Measurements from ENCODE around the gene KCNS3. TPM values are rescaled to one million over a fixed set of nuclear protein-coding genes. Genes with fewer than 3 reads are reported as not detected.

KCNS3 gene
- total RNA-seq, 1 donor from 2014 or later = 28.7 TPM

- intact Hi-C loops (cut with DNase I) = no loop called here
Observed at GRCh38 chr2:17958466-17959092, 80.1 kb downstream of the KCNS3 start.

GRCh38 chr2:17959356-17959755, 80.9 kb downstream of the KCNS3 start:
- Histone ChIP-seq H3K36me3 (no peaks in the 10 kb centered on the region), H3K27me3 (ENCODE audit: low read depth) (no peaks in the 10 kb centered on the region), H3K4me3 (no peak overlapping the region), H3K4me1 (no peaks in the 10 kb centered on the region), H3K9me3 (no peaks in the 10 kb centered on the region), H3K27ac (no peak overlapping the region)
- ATAC-seq (no peak), DNase-seq (no peak)
- no peak for TF ChIP-seq CTCF (IDR thresholded peaks at IDR 0.05)
- intact Hi-C loops (cut with DNase I) = no loop called here

More at GRCh38 chr2:17958466-17959092, 80.1 kb downstream of the KCNS3 start:
- DNase-seq = no peak
- Histone ChIP-seq H3K4me1 (no peaks in the 10 kb centered on the region), H3K27me3 (ENCODE audit: low read depth) (no peaks in the 10 kb centered on the region), H3K9me3 (no peaks in the 10 kb centered on the region), H3K36me3 (no peaks in the 10 kb centered on the region), H3K27ac (no peak overlapping the region), H3K4me3 (no peak overlapping the region)
- no peak for ATAC-seq
- TF ChIP-seq CTCF (IDR thresholded peaks at IDR 0.05) = no peak

- TF ChIP-seq CTCF (IDR thresholded peaks at IDR 0.05) = no peak
- no peaks in the 10 kb centered on the region for H3K27me3 ChIP-seq (ENCODE audit: low read depth)
- H3K27ac ChIP-seq = no peak overlapping the region
- no peak for DNase-seq
- H3K36me3 ChIP-seq = no peaks in the 10 kb centered on the region
- H3K4me1 ChIP-seq = no peaks in the 10 kb centered on the region
- H3K9me3 ChIP-seq = no peaks in the 10 kb centered on the region
- ATAC-seq = no peak
- H3K4me3 ChIP-seq = no peak overlapping the region
- intact Hi-C loops (cut with DNase I) = no loop called here
Observed at GRCh38 chr2:17959833-17960232, 81.4 kb downstream of the KCNS3 start.

GRCh38 chr2:17960925-17961324, 82.5 kb downstream of the KCNS3 start:
- no peaks in the 10 kb centered on the region for H3K9me3 ChIP-seq
- peak; percentile 58 to 60 for ATAC-seq
- H3K27ac ChIP-seq = no peak overlapping the region
- H3K36me3 ChIP-seq = no peaks in the 10 kb centered on the region
- TF ChIP-seq CTCF (IDR thresholded peaks at IDR 0.05) = no peak
- DNase-seq = no peak
- intact Hi-C loops (cut with DNase I) = no loop called here
- no peaks in the 10 kb centered on the region for H3K4me1 ChIP-seq
- H3K4me3 ChIP-seq = no peak overlapping the region
- H3K27me3 ChIP-seq (ENCODE audit: low read depth) = no peaks in the 10 kb centered on the region

- Histone ChIP-seq H3K27me3 (ENCODE audit: low read depth) (no peaks in the 10 kb centered on the region), H3K36me3 (no peaks in the 10 kb centered on the region), H3K27ac (no peak overlapping the region), H3K4me1 (no peaks in the 10 kb centered on the region), H3K4me3 (no peak overlapping the region), H3K9me3 (no peaks in the 10 kb centered on the region)
- intact Hi-C loops (cut with DNase I) = no loop called here
- ATAC-seq = no peak
- TF ChIP-seq CTCF (IDR thresholded peaks at IDR 0.05) = no peak
- DNase-seq = no peak
Observed at GRCh38 chr2:17961789-17962188, 83.3 kb downstream of the KCNS3 start.
